ENCODE measurements around the gene NCAN.

DNA sequence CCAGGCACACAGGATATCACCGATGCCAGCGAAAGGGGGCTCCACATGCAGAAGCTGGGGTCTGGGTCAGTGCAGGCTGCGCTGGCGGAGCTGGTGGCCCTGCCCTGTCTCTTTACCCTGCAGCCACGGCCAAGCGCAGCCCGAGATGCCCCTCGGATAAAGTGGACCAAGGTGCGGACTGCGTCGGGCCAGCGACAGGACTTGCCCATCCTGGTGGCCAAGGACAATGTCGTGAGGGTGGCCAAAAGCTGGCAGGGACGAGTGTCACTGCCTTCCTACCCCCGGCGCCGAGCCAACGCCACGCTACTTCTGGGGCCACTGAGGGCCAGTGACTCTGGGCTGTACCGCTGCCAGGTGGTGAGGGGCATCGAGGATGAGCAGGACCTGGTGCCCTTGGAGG is 7.2 kb downstream of the NCAN start:
- no peak for TF ChIP-seq POLR2A (IDR thresholded peaks at IDR 0.05)
- no peak for TF ChIP-seq CTCF (IDR thresholded peaks at IDR 0.05)
